H1 (cell line): Measurements from ENCODE around the gene KCTD15. TPM values are rescaled to one million over a fixed set of nuclear protein-coding genes. Genes with fewer than 3 reads are reported as not detected.

Source experiments
- CTCF ChIA-PET: fragments of 300-600 bp; sonication (Branson Sonifier 250); formaldehyde crosslinking; loops from one replicate; lab custom pipeline; 2021; ENCODE audit not compliant: partially characterized antibody; lab: Charles Lee
- POLR2A ChIA-PET: fragments of 300-600 bp; sonication (Branson Sonifier 250); formaldehyde crosslinking; loops from one replicate; lab custom pipeline; 2021; ENCODE audit warnings: inconsistent platforms; ENCODE audit not compliant: partially characterized antibody; lab: Charles Lee
- DNase-seq, 2 experiments: peaks; one replicate each; pipeline versions ENCODE4 v3.0.0 to v3.0.0-alpha.2; 2010 to 2022; ENCODE audit warnings: low spot score in 2 of 2, low read depth in 1 of 2, mixed read lengths in 1 of 2
- FAIRE-seq: peaks from 2 replicates; lab custom pipeline; 2011; peaks lifted over from hg19 to GRCh38; lab: Jason Lieb, UNC
- H2AFZ ChIP-seq: 2 replicates; pipeline ENCODE4 v1.8.1; 2012; ENCODE audit warnings: low read length, inconsistent platforms
- H2AK5ac ChIP-seq: 2 replicates; pipeline ENCODE4 v1.6.1; 2013; ENCODE audit warnings: low read depth, low read length
- H2BK120ac ChIP-seq: replicated peaks from 2 replicates; pipeline ENCODE3; 2013; ENCODE audit warnings: low read depth, low read length, inconsistent platforms
- H2BK12ac ChIP-seq: 2 replicates; pipeline ENCODE4 v1.6.1; 2013; ENCODE audit warnings: low read depth, low read length
- H2BK15ac ChIP-seq: 2 replicates; pipeline ENCODE4 v1.6.1; 2013; ENCODE audit warnings: low read length
- H2BK20ac ChIP-seq: 2 replicates; pipeline ENCODE4 v1.6.1; 2013; ENCODE audit warnings: low read length
- H2BK5ac ChIP-seq: 2 replicates; pipeline ENCODE4 v1.6.1; 2013; ENCODE audit warnings: low read depth, low read length
- H3K14ac ChIP-seq: 2 replicates; pipeline ENCODE4 v1.6.1; 2013; ENCODE audit warnings: inconsistent platforms; ENCODE audit not compliant: insufficient read length
- H3K18ac ChIP-seq: 2 replicates; pipeline ENCODE4 v1.6.1; 2013; ENCODE audit warnings: low read length; ENCODE audit errors: extremely low read depth
- H3K23ac ChIP-seq: 2 replicates; pipeline ENCODE4 v1.6.1; 2013; ENCODE audit warnings: inconsistent platforms; ENCODE audit not compliant: insufficient read length
- H3K23me2 ChIP-seq: 2 replicates; pipeline ENCODE4 v1.6.1; 2013; ENCODE audit warnings: low read depth, low read length
- H3K27ac ChIP-seq: 2 replicates; pipeline ENCODE4 v1.6.1; 2011; ENCODE audit warnings: low read depth, low read length, inconsistent platforms
- H3K27me3 ChIP-seq, 4 experiments: replicated peaks in 1 of 4; 1 replicate in 1 of 4; 2 replicates in 3 of 4; pipeline versions ENCODE4 v1.6.1 to v1.8.1; 2011 to 2013; ENCODE audit warnings: low read length in 3 of 4, mild to moderate bottlenecking in 3 of 4, inconsistent platforms in 2 of 4, mixed read lengths in 2 of 4, moderate library complexity in 1 of 4; ENCODE audit not compliant: control insufficient read depth in 3 of 4, insufficient read depth in 3 of 4; ENCODE audit errors: extremely low read depth in 1 of 4
- H3K36me3 ChIP-seq, 4 experiments: 2 replicates each; pipeline versions ENCODE4 v1.6.1 to v1.8.1; 2011 to 2013; ENCODE audit warnings: mild to moderate bottlenecking in 4 of 4, low read length in 3 of 4, moderate library complexity in 2 of 4, control low read depth in 1 of 4, inconsistent platforms in 1 of 4; ENCODE audit not compliant: insufficient read depth in 4 of 4, control insufficient read depth in 2 of 4
- H3K4ac ChIP-seq: replicated peaks from 2 replicates; pipeline ENCODE3; 2013; ENCODE audit warnings: low read length, low read depth, mixed read lengths, inconsistent platforms; ENCODE audit not compliant: insufficient read length
- H3K4me1 ChIP-seq, 4 experiments: replicated peaks in 1 of 4; 1 replicate in 1 of 4; 2 replicates in 3 of 4; pipeline versions ENCODE4 v1.6.1 to v1.8.1; 2011 to 2013; ENCODE audit warnings: low read length in 3 of 4, inconsistent platforms in 2 of 4, mixed read lengths in 1 of 4; ENCODE audit not compliant: insufficient read depth in 4 of 4, control insufficient read depth in 3 of 4
- H3K4me2 ChIP-seq, 2 experiments: 2 replicates each; pipeline versions ENCODE4 v1.6.1 to v1.8.1; 2011 to 2013; ENCODE audit warnings: low read depth in 2 of 2, low read length in 2 of 2, control low read depth in 1 of 2, inconsistent platforms in 1 of 2, mild to moderate bottlenecking in 1 of 2; ENCODE audit not compliant: insufficient read depth in 1 of 2
- H3K4me3 ChIP-seq, 4 experiments: fragments of 200-600, 300-600 bp in 1 of 4; sonication (generic), shearing (Covaris generic), sonication (Bioruptor Twin) in 1 of 4; 2 replicates each; pipeline versions ENCODE4 v1.5.1 to v1.8.1; 2011 to 2016; ENCODE audit warnings: low read length in 4 of 4, low read depth in 3 of 4, control low read depth in 2 of 4, inconsistent platforms in 2 of 4, mild to moderate bottlenecking in 2 of 4, mixed read lengths in 1 of 4, moderate library complexity in 1 of 4; ENCODE audit not compliant: insufficient read depth in 2 of 4; ENCODE audit errors: extremely low read depth in 1 of 4
- H3K56ac ChIP-seq: replicated peaks from 2 replicates; pipeline ENCODE3; 2013; ENCODE audit warnings: low read depth, mild to moderate bottlenecking, mixed read lengths, low read length, inconsistent platforms; ENCODE audit not compliant: insufficient read length
- H3K79me1 ChIP-seq: 2 replicates; pipeline ENCODE4 v1.6.1; 2013; ENCODE audit warnings: low read depth, low read length, control low read depth
- H3K79me2 ChIP-seq, 2 experiments: 2 replicates each; pipeline versions ENCODE4 v1.6.1 to v1.8.1; 2012 to 2013; ENCODE audit warnings: low read length in 2 of 2, mild to moderate bottlenecking in 2 of 2, inconsistent platforms in 1 of 2; ENCODE audit not compliant: insufficient read depth in 2 of 2, control insufficient read depth in 1 of 2
- H3K9ac ChIP-seq, 4 experiments: replicated peaks in 1 of 4; 1 replicate in 1 of 4; 2 replicates in 3 of 4; pipeline versions ENCODE4 v1.6.1 to v1.8.1; 2011 to 2013; ENCODE audit warnings: low read depth in 3 of 4, low read length in 3 of 4, control low read depth in 2 of 4, mild to moderate bottlenecking in 2 of 4, moderate library complexity in 2 of 4, inconsistent platforms in 1 of 4; ENCODE audit errors: extremely low read depth in 1 of 4
- H3K9me3 ChIP-seq, 2 experiments: 2 replicates each; pipeline versions ENCODE4 v1.6.1 to v1.8.1; 2012 to 2013; ENCODE audit warnings: mild to moderate bottlenecking in 2 of 2, moderate library complexity in 2 of 2, control low read depth in 1 of 2, inconsistent platforms in 1 of 2, low read depth in 1 of 2, low read length in 1 of 2, mixed read lengths in 1 of 2; ENCODE audit not compliant: insufficient read depth in 2 of 2
- H4K20me1 ChIP-seq, 2 experiments: replicated peaks in 1 of 2; 2 replicates each; pipeline versions ENCODE3 to v1.8.1; 2011 to 2013; ENCODE audit warnings: inconsistent platforms in 2 of 2, low read length in 2 of 2, mild to moderate bottlenecking in 1 of 2; ENCODE audit not compliant: insufficient read depth in 2 of 2, control insufficient read depth in 1 of 2
- H4K5ac ChIP-seq: 2 replicates; pipeline ENCODE4 v1.6.1; 2013; ENCODE audit warnings: low read length, low read depth, mixed read lengths, inconsistent platforms; ENCODE audit not compliant: insufficient read length
- H4K8ac ChIP-seq: 2 replicates; pipeline ENCODE4 v1.8.0; 2013; ENCODE audit warnings: mild to moderate bottlenecking, moderate library complexity, low read length, inconsistent platforms; ENCODE audit not compliant: insufficient read depth; ENCODE audit errors: extremely low read depth
- H4K91ac ChIP-seq: replicated peaks from 2 replicates; pipeline ENCODE3; 2013; ENCODE audit warnings: low read length, mixed read lengths, inconsistent platforms; ENCODE audit not compliant: insufficient read length
- KDM1A ChIP-seq: fragments of 200-600, 300-600 bp; sonication (generic); IDR thresholded peaks from 2 replicates; pipeline ENCODE4 v1.7.1; 2016; ENCODE audit warnings: mild to moderate bottlenecking, low read length, borderline replicate concordance
- POLR2AphosphoS5 ChIP-seq: IDR thresholded peaks from 2 replicates; pipeline ENCODE4 v1.6.1; 2011; ENCODE audit warnings: low read depth, low read length
- WGBS, 2 experiments: shearing (Covaris generic) in 1 of 2; methylation state at CpG; one replicate each; pipeline versions ENCODE4 v1.1.6 to v1.1.7; 2013 to 2015; ENCODE audit warnings: low lambda C conversion rate in 2 of 2, mixed read lengths in 2 of 2, inconsistent platforms in 1 of 2, low coverage in 1 of 2, missing lambda C conversion rate in 1 of 2; ENCODE audit not compliant: insufficient replicate concordance in 2 of 2, insufficient coverage in 1 of 2, insufficient read length in 1 of 2; ENCODE audit errors: extremely low coverage in 1 of 2, missing lambda C conversion rate in 1 of 2; 5-methylcytosine and 5-hydroxymethylcytosine counted together
- polyA plus RNA-seq, 7 experiments: library from polyadenylated mRNA; depleted of rRNA in 3 of 7; stranded (reverse) in 5 of 7; unstranded in 2 of 7; fragments of >200 nt in 5 of 7; fragments of 200-250 nt in 2 of 7; gene quantifications; 1 replicate in 5 of 7; 2 replicates in 1 of 7; 4 replicates in 1 of 7; pipeline versions ENCODE4 v1.2.1 to v1.2.3, GENCODE V29; 2011 to 2013; ENCODE audit warnings: missing spikeins in 2 of 7, mixed read lengths in 2 of 7
- total RNA-seq: library from RNA; stranded (reverse); fragmentation: NEBNext Ultra II Directional; extraction: Animal tissue kit (Norgen Biotek cat#: 25700); gene quantifications from 2 replicates; pipeline ENCODE4 v1.2.1, GENCODE V29; 2021

The KCTD15 gene
- total and polyA plus RNA-seq, 2 of the 8 experiments (the other 6 are each of a cell fraction or from before 2014, with no cell fraction given), result 25.1 to 27.0 TPM

- TF ChIP-seq KDM1A (no peak), POLR2AphosphoS5 (no peak)
- POLR2A ChIA-PET, result interaction anchor here (0.6 to 3.4 kb wide), 5 partner anchors 8 to 105 kb away, joined by 3 to 14 read pairs (median 3); partner anchors contain the start of gene KCTD15
- CTCF ChIA-PET, result interaction anchor here (0.6 to 4.5 kb wide), 12 partner anchors 9 to 932 kb away, joined by 3 to 68 read pairs (median 4); no protein-coding TSS in a partner anchor
- H3K4me3 ChIP-seq, result no peak overlapping the region
- FAIRE-seq (no peak), DNase-seq (no peak)
- no peak overlapping the region for H2BK15ac ChIP-seq
- H3K79me1 ChIP-seq, result no peaks in the 10 kb centered on the region
- 87% methylated on average over 6 of the region's 6 CpGs; no CpG with 5 or more reads in 1 of the 2 experiments for WGBS, 2 experiments
- H4K5ac ChIP-seq, result no peak overlapping the region
- H2BK5ac ChIP-seq, result no peak overlapping the region
- no peak overlapping the region for H2BK20ac ChIP-seq
- H3K4ac ChIP-seq, result no peak overlapping the region
- H2BK12ac ChIP-seq, result no peak overlapping the region
- H2BK120ac ChIP-seq, result no peak overlapping the region
- no peak overlapping the region for H3K23ac ChIP-seq
- no peak overlapping the region for H2AK5ac ChIP-seq
- H3K27ac ChIP-seq, result no peak overlapping the region
- H3K27me3 ChIP-seq, result peaks cover 0 to 3% (median 0%) of the 10 kb centered on the region in 4 experiments; a peak in 3 of 7 replicates
- H3K9me3 ChIP-seq, result no peaks in the 10 kb centered on the region
- H4K8ac ChIP-seq, result no peak overlapping the region; the same call in 1 of the 2 replicates
- H3K79me2 ChIP-seq, result no peaks in the 10 kb centered on the region
- H3K4me1 ChIP-seq, result peaks cover 0 to 7% (median 4%) of the 10 kb centered on the region in 4 experiments; a peak in 4 of 7 replicates
- no peak overlapping the region for H3K4me2 ChIP-seq
- H4K91ac ChIP-seq, result no peak overlapping the region
- H3K14ac ChIP-seq, result no peak overlapping the region
- H3K36me3 ChIP-seq, result no peaks in the 10 kb centered on the region
- H3K23me2 ChIP-seq, result peaks cover 8% of the 10 kb centered on the region; the same call in 1 of the 2 replicates
- no peak overlapping the region for H3K18ac ChIP-seq
- no peak overlapping the region for H3K9ac ChIP-seq
- H3K56ac ChIP-seq, result no peak overlapping the region
- no peak overlapping the region for H2AFZ ChIP-seq
- peaks cover 0 to 13% of the 10 kb centered on the region in 2 experiments for H4K20me1 ChIP-seq
Observed at GRCh38 chr19:33780251-33780650, 16.4 kb upstream of the KCTD15 start.
